IMR-90 (cell line): ENCODE measurements around the gene KCNAB1. TPM values are rescaled to one million over a fixed set of nuclear protein-coding genes. Genes with fewer than 3 reads are reported as not detected.

Experiments
- ATAC-seq: fragments of 200-7000 bp; cut with Tn5 transposase; 2 replicates; pipeline ENCODE4 v1.9.1; 2020; ENCODE audit warnings: low read depth, mild to moderate bottlenecking, moderate library complexity
- BruUV-seq: library from RNA; stranded (reverse); fragments of 400-500 nt; replicated peaks from 2 replicates; lab custom pipeline; 2021; lab: Mats Ljungman, UMichigan
- CTCF ChIA-PET: fragments of 300-600 bp; formaldehyde crosslinking; extraction: SDS; loops from one replicate; lab custom pipeline; 2021; ENCODE audit warnings: antibody characterized with exemption; lab: Yijun Ruan, JAX
- POLR2A ChIA-PET: fragments of 300-600 bp; sonication (Branson Sonifier 250); formaldehyde crosslinking; loops from one replicate; lab custom pipeline; 2022; ENCODE audit warnings: antibody characterized with exemption; ENCODE audit not compliant: unreplicated experiment; lab: Charles Lee
- DNase-seq: peaks from one replicate; pipeline ENCODE4 v3.0.0; 2013
- H2AFZ ChIP-seq: replicated peaks from 2 replicates; pipeline ENCODE3; 2013; ENCODE audit warnings: low read length, mild to moderate bottlenecking; ENCODE audit not compliant: poor library complexity
- H2AK5ac ChIP-seq: 2 replicates; pipeline ENCODE4 v1.6.1; 2013; ENCODE audit warnings: low read depth, low read length, inconsistent platforms
- H2AK9ac ChIP-seq: replicated peaks from 2 replicates; pipeline ENCODE3; 2013; ENCODE audit warnings: mild to moderate bottlenecking, low read depth, low read length, moderate library complexity; ENCODE audit not compliant: poor library complexity
- H2BK120ac ChIP-seq: 2 replicates; pipeline ENCODE4 v1.6.1; 2013; ENCODE audit warnings: low read depth, low read length, inconsistent platforms
- H2BK15ac ChIP-seq: 3 replicates; pipeline ENCODE4 v1.6.1; 2013; ENCODE audit warnings: low read depth, low read length, inconsistent platforms
- H2BK20ac ChIP-seq: 2 replicates; pipeline ENCODE4 v1.6.1; 2013; ENCODE audit warnings: low read depth, mild to moderate bottlenecking, inconsistent platforms, low read length, moderate library complexity
- H2BK5ac ChIP-seq: 2 replicates; pipeline ENCODE4 v1.6.1; 2013; ENCODE audit warnings: mild to moderate bottlenecking, low read depth, low read length, inconsistent platforms; ENCODE audit not compliant: poor library complexity, severe bottlenecking
- H3K14ac ChIP-seq: replicated peaks from 2 replicates; pipeline ENCODE4 v1.6.1; 2013; ENCODE audit warnings: low read depth, low read length, inconsistent platforms
- H3K18ac ChIP-seq: 2 replicates; pipeline ENCODE4 v1.6.1; 2013; ENCODE audit warnings: low read depth, low read length, control low read depth
- H3K23ac ChIP-seq: 2 replicates; pipeline ENCODE4 v1.6.1; 2013; ENCODE audit warnings: low read depth, low read length, inconsistent platforms
- H3K27ac ChIP-seq: 2 replicates; pipeline ENCODE4 v1.5.1; 2013; ENCODE audit warnings: mild to moderate bottlenecking, control low read depth, low read length; ENCODE audit not compliant: insufficient read depth
- H3K27me3 ChIP-seq: 2 replicates; pipeline ENCODE4 v1.6.1; 2013; ENCODE audit warnings: low read length; ENCODE audit not compliant: control insufficient read depth, insufficient read depth
- H3K36me3 ChIP-seq: 2 replicates; pipeline ENCODE4 v1.6.1; 2013; ENCODE audit warnings: low read length, mixed read lengths; ENCODE audit not compliant: control insufficient read depth, insufficient read depth
- H3K4ac ChIP-seq: 2 replicates; pipeline ENCODE4 v1.6.1; 2013; ENCODE audit warnings: low read depth, low read length, inconsistent platforms
- H3K4me1 ChIP-seq: 2 replicates; pipeline ENCODE4 v1.6.1; 2013; ENCODE audit warnings: low read length, mixed read lengths; ENCODE audit not compliant: control insufficient read depth, insufficient read depth
- H3K4me2 ChIP-seq: 2 replicates; pipeline ENCODE4 v1.6.1; 2013; ENCODE audit warnings: low read depth, mild to moderate bottlenecking, control low read depth, low read length, moderate library complexity
- H3K4me3 ChIP-seq: 2 replicates; pipeline ENCODE4 v1.5.1; 2013; ENCODE audit warnings: low read depth, mild to moderate bottlenecking, control low read depth, low read length, moderate library complexity; ENCODE audit not compliant: insufficient read depth
- H3K56ac ChIP-seq: 2 replicates; pipeline ENCODE4 v1.6.1; 2013; ENCODE audit warnings: low read length, inconsistent platforms; ENCODE audit not compliant: insufficient read depth; ENCODE audit errors: extremely low read depth
- H3K79me1 ChIP-seq, 2 experiments: 2 replicates each; pipeline ENCODE4 v1.6.1; 2013; ENCODE audit warnings: low read length in 2 of 2, inconsistent platforms in 1 of 2, low read depth in 1 of 2
- H3K9ac ChIP-seq: 2 replicates; pipeline ENCODE4 v1.6.1; 2013; ENCODE audit warnings: low read depth, low read length, control low read depth
- H3K9me1 ChIP-seq: 2 replicates; pipeline ENCODE4 v1.6.1; 2013; ENCODE audit warnings: low read length, inconsistent platforms; ENCODE audit not compliant: insufficient read depth
- H3K9me3 ChIP-seq: 2 replicates; pipeline ENCODE4 v1.6.1; 2013; ENCODE audit warnings: low read length; ENCODE audit not compliant: control insufficient read depth, insufficient read depth
- H4K20me1 ChIP-seq: 2 replicates; pipeline ENCODE4 v1.6.1; 2013; ENCODE audit warnings: low read length, inconsistent platforms; ENCODE audit not compliant: insufficient read depth
- H4K5ac ChIP-seq: 2 replicates; pipeline ENCODE4 v1.6.1; 2013; ENCODE audit warnings: mild to moderate bottlenecking, low read depth, low read length, control low read depth
- H4K8ac ChIP-seq, 2 experiments: 2 replicates each; pipeline ENCODE4 v1.6.1; 2013; ENCODE audit warnings: low read depth in 2 of 2, low read length in 2 of 2, control low read depth in 1 of 2, inconsistent platforms in 1 of 2
- H4K91ac ChIP-seq: 2 replicates; pipeline ENCODE4 v1.6.1; 2013; ENCODE audit warnings: low read depth, low read length, inconsistent platforms; ENCODE audit not compliant: insufficient read depth
- CEBPB ChIP-seq: IDR thresholded peaks from 2 replicates; pipeline ENCODE4 v1.6.1; 2012; ENCODE audit warnings: low read depth, low read length, improper control_type of control experiment
- MAZ ChIP-seq: IDR thresholded peaks from 2 replicates; pipeline ENCODE4 v1.6.1; 2012; ENCODE audit warnings: low read depth, mild to moderate bottlenecking, low read length, improper control_type of control experiment, moderate library complexity, borderline replicate concordance
- NFE2L2 ChIP-seq: fragments of 150-350 bp; IDR thresholded peaks from 2 replicates; pipeline ENCODE4 v1.6.1; 2016; ENCODE audit warnings: low read depth, mild to moderate bottlenecking, low read length
- RCOR1 ChIP-seq: IDR thresholded peaks from 2 replicates; pipeline ENCODE4 v1.6.1; 2012; ENCODE audit warnings: mild to moderate bottlenecking, low read length, improper control_type of control experiment; ENCODE audit not compliant: insufficient replicate concordance
- SMC3 ChIP-seq: fragments of 150-350 bp; IDR thresholded peaks from 2 replicates; pipeline ENCODE4 v1.6.1; 2016; ENCODE audit warnings: low read depth, mild to moderate bottlenecking, antibody characterized with exemption, low read length, moderate library complexity
- WGBS, 2 experiments: methylation state at CpG; one replicate each; pipeline versions ENCODE4 v1.1.5 to v1.1.7; 2013; ENCODE audit warnings: missing lambda C conversion rate in 2 of 2; ENCODE audit not compliant: insufficient read length in 1 of 2; ENCODE audit errors: extremely low coverage in 2 of 2; 5-methylcytosine and 5-hydroxymethylcytosine counted together
- dilution Hi-C: fragments of 300-500 bp; cut with HindIII; formaldehyde crosslinking; loops from one replicate; pipeline ENCODE4 v1.14.3; 2018; ENCODE audit warnings: low sequenced_read_pairs; ENCODE audit not compliant: unreplicated experiment
- in situ Hi-C: fragments of 300-500 bp; cut with MboI; formaldehyde crosslinking; loops from 3 replicates; pipeline ENCODE4 v1.14.3; 2019; ENCODE audit warnings: low sequenced_read_pairs, inconsistent platforms, mixed read lengths
- intact Hi-C: fragments of 100-400 bp; cut with micrococcal nuclease; formaldehyde crosslinking; loops from 2 replicates; pipeline ENCODE4 v1.10.0; 2022
- polyA plus RNA-seq, 3 experiments: library from polyadenylated mRNA; depleted of rRNA; stranded (reverse); fragments of >200 nt; gene quantifications; 2 replicates each; pipeline ENCODE4 v1.2.3, GENCODE V29; 2012; ENCODE audit warnings: low replicate concordance in 1 of 3
- total RNA-seq: library from RNA; depleted of rRNA; stranded (reverse); fragments of >200 nt; gene quantifications from 2 replicates; pipeline ENCODE4 v1.2.3, GENCODE V29; 2012
- TF ChIP-seq, protein P1 (sequence below): fragments of 150-350 bp; IDR thresholded peaks from 2 replicates; pipeline ENCODE4 v1.6.1; 2017; ENCODE audit warnings: mild to moderate bottlenecking, antibody characterized with exemption, low read length, low read depth

KCNAB1 gene
- total and polyA plus RNA-seq, 2 of the 4 experiments (the other 2 are of a cell fraction), result under 0.01 to 0.07 TPM

DNA sequence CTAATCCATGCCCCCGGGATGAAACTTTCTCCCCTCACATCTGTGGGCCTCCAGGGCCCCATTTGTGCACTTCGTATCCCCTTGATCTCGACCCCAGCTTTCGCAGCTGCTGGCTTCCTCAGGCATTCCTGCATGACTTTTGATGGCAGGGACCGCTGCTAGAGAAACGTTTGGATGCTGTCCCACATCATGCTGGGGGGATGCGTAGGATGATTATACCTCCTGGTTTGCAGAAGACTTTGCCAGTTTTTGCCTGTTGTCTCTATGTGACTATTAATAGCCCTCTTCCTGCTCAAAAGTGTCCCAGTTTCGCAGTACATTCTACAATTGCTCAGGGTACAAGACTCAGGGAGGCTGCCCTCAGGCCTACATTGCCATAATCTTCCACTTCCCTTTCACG, 10.4 kb upstream of the KCNAB1 start:
- dilution Hi-C loops (no loop called here), in situ Hi-C loops (no loop called here), intact Hi-C loops (no loop called here)
- H3K4me2 ChIP-seq, result no peak overlapping the region
- H2BK15ac ChIP-seq, result no peak overlapping the region
- H2BK120ac ChIP-seq, result no peak overlapping the region
- no peaks in the 10 kb centered on the region for H4K20me1 ChIP-seq
- no peak overlapping the region for H2BK20ac ChIP-seq
- H3K56ac ChIP-seq, result no peak overlapping the region
- no peak overlapping the region for H4K5ac ChIP-seq
- no peak overlapping the region for H3K9ac ChIP-seq
- no peak overlapping the region for H2AK9ac ChIP-seq
- H3K9me1 ChIP-seq, result no peaks in the 10 kb centered on the region
- H2BK5ac ChIP-seq, result no peak overlapping the region
- H3K4me1 ChIP-seq, result no peaks in the 10 kb centered on the region
- no peak overlapping the region for H2AK5ac ChIP-seq
- ChIA-PET POLR2A (no interaction called here), CTCF (interaction anchor here (0.6 kb wide), 1 partner anchor 490 kb away, joined by 6 read pairs; no protein-coding TSS in a partner anchor)
- H3K4me3 ChIP-seq, result no peak overlapping the region
- H3K18ac ChIP-seq, result no peak overlapping the region
- H2AFZ ChIP-seq, result peak overlapping the region; percentile 49
- H3K4ac ChIP-seq, result no peak overlapping the region
- H3K36me3 ChIP-seq, result no peaks in the 10 kb centered on the region
- no peak for ATAC-seq
- no peak for DNase-seq
- no peak overlapping the region for H4K91ac ChIP-seq
- WGBS, 2 experiments, result no CpG with 5 or more reads among the region's 9 CpGs
- TF ChIP-seq RCOR1, result no peak
- TF ChIP-seq SMC3, result no peak
- TF ChIP-seq CEBPB, result no peak
- TF ChIP-seq, protein P1, sequence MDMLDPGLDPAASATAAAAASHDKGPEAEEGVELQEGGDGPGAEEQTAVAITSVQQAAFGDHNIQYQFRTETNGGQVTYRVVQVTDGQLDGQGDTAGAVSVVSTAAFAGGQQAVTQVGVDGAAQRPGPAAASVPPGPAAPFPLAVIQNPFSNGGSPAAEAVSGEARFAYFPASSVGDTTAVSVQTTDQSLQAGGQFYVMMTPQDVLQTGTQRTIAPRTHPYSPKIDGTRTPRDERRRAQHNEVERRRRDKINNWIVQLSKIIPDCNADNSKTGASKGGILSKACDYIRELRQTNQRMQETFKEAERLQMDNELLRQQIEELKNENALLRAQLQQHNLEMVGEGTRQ, result no peak
- TF ChIP-seq NFE2L2, result no peak
- no peak for TF ChIP-seq MAZ
- H3K23ac ChIP-seq, result no peak overlapping the region
- no TSS peak for BruUV-seq
- no peak overlapping the region for H3K14ac ChIP-seq
- no peaks in the 10 kb centered on the region for H3K79me1 ChIP-seq
- no peaks in the 10 kb centered on the region for H3K9me3 ChIP-seq
- H3K27ac ChIP-seq, result no peak overlapping the region
- H4K8ac ChIP-seq, result no peak overlapping the region
- H3K27me3 ChIP-seq, result peaks cover 7% of the 10 kb centered on the region; the same call in 1 of the 2 replicates
